Duodenal mucosa (tissue), 2 donors: ENCODE data around the gene SMAD9.

Source experiments
- H3K27ac ChIP-seq: one replicate; pipeline ENCODE4 v1.7.0; 2013; ENCODE audit warnings: low read depth, low read length
- H3K27me3 ChIP-seq, 2 donors: one replicate each; pipeline ENCODE4 v1.7.0; 2013; ENCODE audit warnings: low read length in 2 of 2, control low read depth in 1 of 2; ENCODE audit not compliant: insufficient read depth in 2 of 2, control insufficient read depth in 1 of 2
- H3K36me3 ChIP-seq, 2 donors: one replicate each; pipeline ENCODE4 v1.7.0; 2013; ENCODE audit warnings: low read length in 2 of 2, control low read depth in 1 of 2; ENCODE audit not compliant: insufficient read depth in 2 of 2, control insufficient read depth in 1 of 2
- H3K4me1 ChIP-seq, 2 donors: one replicate each; pipeline ENCODE4 v1.7.0; 2013; ENCODE audit warnings: low read length in 2 of 2, control low read depth in 1 of 2; ENCODE audit not compliant: insufficient read depth in 2 of 2, control insufficient read depth in 1 of 2
- H3K4me3 ChIP-seq, 2 donors: one replicate each; pipeline ENCODE4 v1.7.0; 2013; ENCODE audit warnings: low read length in 2 of 2, low read depth in 1 of 2
- H3K9ac ChIP-seq, 2 donors: one replicate each; pipeline ENCODE4 v1.7.0; 2013; ENCODE audit warnings: low read length in 2 of 2, low read depth in 1 of 2
- H3K9me3 ChIP-seq, 2 donors: one replicate each; pipeline ENCODE4 v1.7.0; 2013; ENCODE audit warnings: low read length in 2 of 2, control low read depth in 1 of 2; ENCODE audit not compliant: control insufficient read depth in 1 of 2

The SMAD9 gene

GRCh38 chr13:36919833-36920615, at the start of gene SMAD9:
TSS of gene SMAD9 (minus strand) at chr13:36920238. CDS start at chr13:36879689, 40,549 bp downstream.
- no peak within 1 kb of the TSS for H3K27ac ChIP-seq
- H3K36me3 ChIP-seq = no peaks in the 10 kb centered on the region
- H3K27me3 ChIP-seq = peaks cover 6 to 35% of the 10 kb centered on the region in 2 donors
- peak within 1 kb of the TSS in 1 of 2 donors; percentile 15 for H3K9ac ChIP-seq
- H3K9me3 ChIP-seq = no peaks in the 10 kb centered on the region
- peak within 1 kb of the TSS; percentile 27 to 60 for H3K4me3 ChIP-seq
- H3K4me1 ChIP-seq = peaks cover 0 to 4% of the 10 kb centered on the region in 2 donors

GRCh38 chr13:36966404-36966803, 46.4 kb upstream of the SMAD9 start:
- peaks cover 21 to 53% of the 10 kb centered on the region in 2 donors for H3K36me3 ChIP-seq
- no peak overlapping the region for H3K4me3 ChIP-seq
- no peaks in the 10 kb centered on the region for H3K4me1 ChIP-seq
- H3K9ac ChIP-seq = no peak overlapping the region
- no peaks in the 10 kb centered on the region for H3K27me3 ChIP-seq
- H3K27ac ChIP-seq = no peak overlapping the region
- no peaks in the 10 kb centered on the region for H3K9me3 ChIP-seq

GRCh38 chr13:36965767-36966166, 45.7 kb upstream of the SMAD9 start:
- no peaks in the 10 kb centered on the region for H3K9me3 ChIP-seq
- H3K27me3 ChIP-seq = no peaks in the 10 kb centered on the region
- no peak overlapping the region for H3K9ac ChIP-seq
- peaks cover 21 to 53% of the 10 kb centered on the region in 2 donors for H3K36me3 ChIP-seq
- no peaks in the 10 kb centered on the region for H3K4me1 ChIP-seq
- H3K4me3 ChIP-seq = no peak overlapping the region
- H3K27ac ChIP-seq = no peak overlapping the region

- H3K9ac ChIP-seq = no peak overlapping the region
- H3K36me3 ChIP-seq = peaks cover 11 to 41% of the 10 kb centered on the region in 2 donors
- H3K27me3 ChIP-seq = no peaks in the 10 kb centered on the region
- no peaks in the 10 kb centered on the region for H3K9me3 ChIP-seq
- H3K4me3 ChIP-seq = no peak overlapping the region
- H3K27ac ChIP-seq = no peak overlapping the region
- H3K4me1 ChIP-seq = no peaks in the 10 kb centered on the region
Observed at GRCh38 chr13:36959456-36960116, 39.5 kb upstream of the SMAD9 start.

GRCh38 chr13:36954542-36954941, 34.5 kb upstream of the SMAD9 start:
- H3K4me3 ChIP-seq = no peak overlapping the region
- no peaks in the 10 kb centered on the region for H3K4me1 ChIP-seq
- H3K36me3 ChIP-seq = peaks cover 4 to 34% of the 10 kb centered on the region in 2 donors
- no peaks in the 10 kb centered on the region for H3K27me3 ChIP-seq
- no peaks in the 10 kb centered on the region for H3K9me3 ChIP-seq
- H3K9ac ChIP-seq = no peak overlapping the region
- H3K27ac ChIP-seq = no peak overlapping the region

GRCh38 chr13:36950920-36951319, 30.9 kb upstream of the SMAD9 start:
- Histone ChIP-seq H3K27me3 (no peaks in the 10 kb centered on the region), H3K27ac (no peak overlapping the region), H3K9me3 (no peaks in the 10 kb centered on the region), H3K4me3 (no peak overlapping the region), H3K4me1 (no peaks in the 10 kb centered on the region), H3K9ac (no peak overlapping the region), H3K36me3 (peaks cover 8 to 20% of the 10 kb centered on the region in 2 donors)

- Histone ChIP-seq H3K27ac (no peak overlapping the region), H3K9me3 (no peaks in the 10 kb centered on the region), H3K4me1 (no peaks in the 10 kb centered on the region), H3K36me3 (peaks cover 8 to 20% of the 10 kb centered on the region in 2 donors), H3K4me3 (no peak overlapping the region), H3K27me3 (no peaks in the 10 kb centered on the region), H3K9ac (no peak overlapping the region)
Observed at GRCh38 chr13:36950330-36950729, 30.3 kb upstream of the SMAD9 start.

- Histone ChIP-seq H3K27ac (no peak overlapping the region), H3K36me3 (peaks cover 0 to 4% of the 10 kb centered on the region in 2 donors), H3K9me3 (no peaks in the 10 kb centered on the region), H3K4me3 (no peak overlapping the region), H3K27me3 (no peaks in the 10 kb centered on the region), H3K4me1 (no peaks in the 10 kb centered on the region), H3K9ac (no peak overlapping the region)
Observed at GRCh38 chr13:36945078-36945477, 25.0 kb upstream of the SMAD9 start.

- Histone ChIP-seq H3K9me3 (no peaks in the 10 kb centered on the region), H3K27ac (no peak overlapping the region), H3K4me1 (no peaks in the 10 kb centered on the region), H3K36me3 (no peaks in the 10 kb centered on the region), H3K9ac (no peak overlapping the region), H3K4me3 (no peak overlapping the region), H3K27me3 (peaks cover 0 to 5% of the 10 kb centered on the region in 2 donors)
Observed at GRCh38 chr13:36925603-36926002, 5.6 kb upstream of the SMAD9 start.

- H3K9me3 ChIP-seq = no peaks in the 10 kb centered on the region
- peaks cover 2 to 12% of the 10 kb centered on the region in 2 donors for H3K27me3 ChIP-seq
- peaks cover 0 to 4% of the 10 kb centered on the region in 2 donors for H3K4me1 ChIP-seq
- no peak overlapping the region for H3K4me3 ChIP-seq
- H3K9ac ChIP-seq = no peak overlapping the region
- no peaks in the 10 kb centered on the region for H3K36me3 ChIP-seq
- H3K27ac ChIP-seq = no peak overlapping the region
Observed at GRCh38 chr13:36924001-36924400, 4.0 kb upstream of the SMAD9 start.
